Measurements from ENCODE around the gene SLC24A5.
A peak's percentile ranks its signal among the peaks of the same experiment; 100 is the strongest.

SLC24A5 gene

DNA sequence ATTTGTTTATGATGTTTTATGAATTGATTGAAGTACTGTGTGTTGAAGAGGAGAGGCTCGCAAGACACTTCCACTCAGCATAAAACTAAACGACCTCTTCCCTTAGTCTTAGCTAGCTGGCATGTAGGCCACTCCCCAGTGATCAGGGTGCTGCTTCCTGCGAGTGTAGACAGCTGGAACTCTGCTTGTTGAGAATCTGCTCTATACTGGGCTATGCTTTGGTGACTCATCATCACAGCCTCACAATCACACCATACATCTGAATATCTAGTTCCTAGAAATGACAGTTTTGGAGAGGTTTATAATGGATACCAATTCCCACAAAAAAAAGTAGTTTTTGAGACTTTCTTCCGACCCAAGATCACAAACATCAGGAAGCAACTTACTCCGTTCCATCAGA is 1.5 kb upstream of the SLC24A5 start:
- DNase-seq, result no peak

- DNase-seq, result no peak
Measured at GRCh38 chr15:48121849-48122248, 1.1 kb downstream of the SLC24A5 start.

- no peak for DNase-seq
Measured at GRCh38 chr15:48126667-48127355, 6.0 kb downstream of the SLC24A5 start.

- DNase-seq, result no peak
Measured at GRCh38 chr15:48131324-48131723, 10.5 kb downstream of the SLC24A5 start.

GRCh38 chr15:48132874-48133273 is 12.1 kb downstream of the SLC24A5 start:
- no peak for DNase-seq

- DNase-seq, result no peak
Measured at GRCh38 chr15:48143856-48144255, 23.1 kb downstream of the SLC24A5 start.

GRCh38 chr15:48144889-48145288 is 24.1 kb downstream of the SLC24A5 start:
- DNase-seq, result no peak

DNA sequence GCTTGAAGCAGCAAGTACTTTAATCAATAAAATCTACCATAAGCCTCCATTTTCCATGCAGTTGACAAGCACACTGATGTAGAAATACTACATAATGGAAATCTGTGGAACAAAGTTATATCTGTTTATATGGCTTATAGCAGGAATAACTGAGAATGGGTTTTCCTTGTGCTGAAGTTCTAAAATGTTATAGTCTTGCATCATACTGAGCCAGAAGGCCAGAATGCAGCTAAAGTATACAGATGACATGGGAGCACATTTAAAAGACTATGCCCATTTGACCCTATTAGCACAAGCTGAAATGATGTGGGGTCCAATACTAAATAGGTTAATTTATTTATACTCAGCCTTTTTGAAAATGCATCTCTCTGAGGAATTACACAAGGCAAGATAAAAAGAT is 25.1 kb downstream of the SLC24A5 start:
- DNase-seq, result no peak

GRCh38 chr15:48147358-48147757 is 26.6 kb downstream of the SLC24A5 start:
- DNase-seq, result no peak

GRCh38 chr15:48149858-48150257 is 29.1 kb downstream of the SLC24A5 start:
- DNase-seq, result no peak

DNA sequence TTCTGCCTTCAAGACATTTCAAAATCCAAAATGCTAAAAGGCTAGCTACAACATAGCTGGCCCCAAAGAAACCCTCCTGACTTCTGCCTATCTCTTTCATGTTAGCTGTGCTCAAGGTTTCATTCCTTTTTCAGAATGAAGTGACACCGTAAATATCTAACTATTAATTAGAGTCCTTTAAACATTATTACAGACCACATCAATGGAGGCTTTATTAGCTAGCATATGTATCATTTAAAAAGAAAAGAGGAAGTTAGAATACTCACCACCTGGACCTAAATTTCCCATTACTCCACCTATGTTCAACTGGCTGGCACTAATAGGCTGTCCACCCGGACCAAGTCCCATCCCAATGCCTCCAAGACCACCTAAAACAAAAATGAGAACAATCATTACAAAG is 32.7 kb downstream of the SLC24A5 start:
- DNase-seq, result no peak

GRCh38 chr15:48168616-48169015 is 47.8 kb downstream of the SLC24A5 start:
- no peak for DNase-seq

- no peak for DNase-seq
Measured at GRCh38 chr15:48170981-48171380, 50.2 kb downstream of the SLC24A5 start.

GRCh38 chr15:48175126-48175525 is 54.3 kb downstream of the SLC24A5 start:
- no peak for DNase-seq

DNA sequence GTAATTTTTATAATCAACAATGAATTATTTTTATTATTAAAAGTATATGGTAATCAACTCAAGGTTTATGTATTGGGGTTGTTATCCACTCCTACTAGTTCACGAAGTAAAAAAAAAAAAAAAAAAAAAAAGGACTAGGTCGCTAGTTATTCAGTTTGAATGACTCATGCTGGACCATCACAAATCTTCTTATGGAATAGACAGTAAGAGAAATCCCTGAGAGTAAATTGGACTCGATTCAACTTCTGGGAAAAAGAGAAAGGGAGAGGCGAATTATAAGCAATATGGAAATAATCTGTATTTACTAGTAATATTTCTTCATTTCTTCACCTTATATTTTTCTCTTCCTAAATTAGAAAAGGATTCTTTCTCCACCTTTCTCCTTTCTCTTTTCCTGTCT is 55.3 kb downstream of the SLC24A5 start:
- no peak for DNase-seq

DNA sequence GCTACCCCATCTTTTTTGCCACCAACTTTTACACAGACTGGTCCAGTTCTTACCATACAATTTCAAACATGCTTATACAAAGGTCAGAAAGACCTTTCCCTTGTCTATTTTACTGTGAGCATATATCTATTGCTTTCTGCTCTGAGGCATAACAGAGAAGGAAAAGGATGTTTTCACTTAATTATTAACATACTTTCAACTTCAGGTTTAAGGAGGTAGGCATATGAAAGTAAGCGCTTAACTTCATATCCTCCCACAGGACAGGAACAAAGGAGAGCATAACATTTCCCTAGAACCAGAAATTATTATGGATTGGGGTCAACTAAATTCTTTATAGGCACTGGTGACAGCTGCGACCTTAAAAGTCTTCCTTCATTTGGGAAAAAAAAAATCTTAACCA is 56.2 kb downstream of the SLC24A5 start:
- DNase-seq, result no peak

- peak; percentile 27 to 42 for DNase-seq
Measured at GRCh38 chr15:48177383-48177765, 56.6 kb downstream of the SLC24A5 start.

DNA sequence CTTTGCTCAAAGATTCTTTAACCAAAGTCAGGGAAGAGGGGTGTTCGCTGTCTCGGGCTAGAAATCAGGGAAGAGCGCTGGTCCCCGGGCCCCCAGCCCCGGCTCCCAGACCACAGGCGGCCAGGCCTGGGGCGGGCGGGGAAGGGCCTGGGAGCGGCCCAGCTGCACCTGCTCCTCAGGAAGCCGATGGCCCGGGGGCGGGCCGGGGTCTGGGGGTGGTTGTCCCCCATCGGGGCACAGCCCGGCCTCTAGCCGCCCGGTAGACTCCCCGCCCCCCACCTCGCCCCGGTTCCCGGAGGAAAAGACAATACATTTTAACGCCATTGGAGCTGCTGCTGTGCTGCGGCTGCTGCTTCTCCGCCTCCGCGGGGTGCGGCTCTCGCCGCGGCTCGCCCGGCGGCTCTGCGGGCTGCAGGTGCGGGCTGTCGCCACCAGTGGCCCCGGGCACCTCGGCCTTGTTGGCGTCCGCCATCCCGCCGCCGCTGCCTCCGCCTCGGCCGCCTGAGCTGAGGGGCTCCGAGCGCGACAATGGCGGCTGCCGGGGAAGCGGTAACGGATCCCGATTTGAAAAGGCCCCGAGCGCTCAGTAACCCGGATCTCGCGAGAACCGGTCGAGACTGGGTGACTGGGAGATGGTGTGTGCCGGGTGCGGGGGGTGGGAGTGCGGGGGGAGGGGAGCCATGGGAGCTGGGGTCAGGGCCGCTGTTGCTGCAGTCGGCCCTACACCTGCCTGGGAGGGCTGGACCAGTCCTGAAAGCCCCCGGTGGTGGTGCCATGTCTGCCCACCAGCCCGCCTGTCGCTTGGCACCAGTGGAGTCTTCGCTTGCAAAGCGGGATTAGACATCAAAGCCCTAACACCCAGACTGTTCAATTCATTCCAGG is 57.2 kb downstream of the SLC24A5 start, which contains the start of gene MYEF2:
TSS of gene MYEF2 (minus strand) at position 530 of the 882 bp plus-strand sequence. CDS start at position 472, 58 bp downstream.
- peak; percentile 74 to 75 for DNase-seq

- DNase-seq, result no peak
Measured at GRCh38 chr15:48178648-48178931, 57.8 kb downstream of the SLC24A5 start.

DNA sequence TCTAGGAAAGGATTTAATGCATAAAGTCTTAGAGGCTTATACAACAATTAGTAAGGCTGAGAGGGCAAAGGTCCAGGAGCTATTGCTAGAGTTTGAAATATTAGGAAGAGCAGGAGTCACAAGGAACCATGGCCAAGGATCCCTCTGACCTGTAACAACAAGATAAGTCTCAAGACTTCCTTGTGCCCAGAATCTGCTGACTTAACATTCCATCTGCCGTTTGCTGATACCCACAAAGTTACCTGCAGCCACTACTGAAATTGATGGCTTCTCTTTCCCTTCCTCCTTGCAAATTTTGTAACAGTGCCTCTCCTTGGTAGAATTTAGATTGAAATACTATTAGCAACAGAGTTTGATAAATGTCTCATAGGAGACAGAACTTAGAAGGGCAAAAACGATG is 62.0 kb downstream of the SLC24A5 start:
- DNase-seq, result no peak

- no peak for DNase-seq
Measured at GRCh38 chr15:48185529-48185928, 64.7 kb downstream of the SLC24A5 start.

DNA sequence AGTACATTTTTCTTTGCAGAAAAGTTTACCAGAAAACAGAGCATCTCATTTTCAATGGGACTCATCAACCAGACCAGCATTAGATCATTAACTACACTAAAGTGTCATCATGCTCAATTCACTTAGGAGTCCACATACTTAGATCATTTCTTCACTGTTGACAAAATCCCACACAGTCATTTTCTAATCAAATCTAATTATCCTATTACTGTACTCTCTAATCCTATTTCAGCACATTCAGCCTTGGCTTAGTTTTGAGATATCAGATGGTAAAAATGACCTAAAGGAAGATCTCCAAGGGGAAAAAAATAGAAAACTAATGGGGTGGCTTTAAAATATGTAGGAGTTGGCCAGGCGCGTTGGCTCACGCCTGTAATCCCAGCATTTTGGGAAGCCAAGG is 65.5 kb downstream of the SLC24A5 start:
- no peak for DNase-seq

- peak in 1 of 2 donors; percentile 10 for DNase-seq
Measured at GRCh38 chr15:48190932-48191573, 70.3 kb downstream of the SLC24A5 start.

Data from CD4-positive, alpha-beta T cell treated with Interleukin-1 beta for 1 hour (primary cell).